Liver (tissue), 9 donors: ENCODE results near the gene METTL3. TPM values are rescaled to one million over a fixed set of nuclear protein-coding genes. Genes with fewer than 3 reads are reported as not detected.

ENCODE experiments used
- DNase-seq: peaks from one replicate; pipeline ENCODE4 v3.0.0-alpha.2; 2017; ENCODE audit warnings: low spot score
- H3K27ac ChIP-seq, 2 donors: one replicate each; pipeline ENCODE4 v1.7.0; 2013; ENCODE audit warnings: inconsistent platforms in 2 of 2, low read length in 2 of 2, control low read depth in 1 of 2, low read depth in 1 of 2, mild to moderate bottlenecking in 1 of 2
- H3K27me3 ChIP-seq, 4 donors: one replicate each; pipeline versions ENCODE4 v1.6.1 to v1.7.0; 2013; ENCODE audit warnings: low read length in 3 of 4, inconsistent platforms in 1 of 4, mild to moderate bottlenecking in 1 of 4, moderate library complexity in 1 of 4; ENCODE audit not compliant: control insufficient read depth in 4 of 4, insufficient read depth in 4 of 4
- H3K36me3 ChIP-seq, 4 donors: one replicate each; pipeline versions ENCODE4 v1.6.1 to v1.7.0; 2013; ENCODE audit warnings: low read length in 3 of 4, mild to moderate bottlenecking in 3 of 4, low read depth in 1 of 4, moderate library complexity in 1 of 4; ENCODE audit not compliant: control insufficient read depth in 4 of 4, insufficient read depth in 3 of 4
- H3K4me1 ChIP-seq, 4 donors: one replicate each; pipeline versions ENCODE4 v1.6.1 to v1.7.0; 2013; ENCODE audit warnings: low read length in 3 of 4, mild to moderate bottlenecking in 3 of 4, moderate library complexity in 1 of 4; ENCODE audit not compliant: control insufficient read depth in 4 of 4, insufficient read depth in 4 of 4
- H3K4me3 ChIP-seq, 3 donors: one replicate each; pipeline versions ENCODE4 v1.6.1 to v1.7.0; 2013; ENCODE audit warnings: low read length in 3 of 3, control low read depth in 1 of 3, low read depth in 1 of 3, mild to moderate bottlenecking in 1 of 3
- H3K9ac ChIP-seq, 2 donors: one replicate each; pipeline ENCODE4 v1.7.0; 2013; ENCODE audit warnings: low read length in 2 of 2, mild to moderate bottlenecking in 2 of 2, moderate library complexity in 2 of 2, control low read depth in 1 of 2, low read depth in 1 of 2
- H3K9me3 ChIP-seq, 4 donors: one replicate each; pipeline versions ENCODE4 v1.6.1 to v1.7.0; 2013; ENCODE audit warnings: low read length in 3 of 4; ENCODE audit not compliant: control insufficient read depth in 4 of 4
- CTCF ChIP-seq: fragments of 150-350 bp; IDR thresholded peaks from 2 replicates; pipeline ENCODE4 v1.5.1; 2017; ENCODE audit warnings: improper control_type of control experiment, low read depth, low read length; ENCODE audit not compliant: missing input control
- EGR1 ChIP-seq, 2 donors: IDR thresholded peaks; 2 replicates each; pipeline ENCODE4 v1.6.1; 2016 to 2018; ENCODE audit warnings: antibody characterized with exemption in 2 of 2, low read depth in 2 of 2
- FOXA1 ChIP-seq: IDR thresholded peaks from 2 replicates; pipeline ENCODE4 v1.6.1; 2016; ENCODE audit warnings: antibody characterized with exemption
- FOXA2 ChIP-seq: IDR thresholded peaks from 2 replicates; pipeline ENCODE4 v1.6.1; 2016; ENCODE audit warnings: antibody characterized with exemption
- GABPA ChIP-seq, 2 donors: IDR thresholded peaks in 1 of 2; conservative IDR thresholded peaks in 1 of 2; 2 replicates each; pipeline ENCODE4 v1.6.1; 2016; ENCODE audit warnings: antibody characterized with exemption in 2 of 2, mild to moderate bottlenecking in 1 of 2, moderate library complexity in 1 of 2
- HNF4A ChIP-seq, 2 donors: conservative IDR thresholded peaks; 2 replicates each; pipeline ENCODE4 v1.6.1; 2016; ENCODE audit warnings: antibody characterized with exemption in 2 of 2, mild to moderate bottlenecking in 2 of 2
- HNF4G ChIP-seq: IDR thresholded peaks from 2 replicates; pipeline ENCODE4 v1.6.1; 2016; ENCODE audit warnings: antibody characterized with exemption
- JUND ChIP-seq, 2 donors: IDR thresholded peaks; 2 replicates each; pipeline ENCODE4 v1.6.1; 2016; ENCODE audit warnings: antibody characterized with exemption in 2 of 2
- MAX ChIP-seq: IDR thresholded peaks from 2 replicates; pipeline ENCODE4 v1.6.1; 2016; ENCODE audit warnings: antibody characterized with exemption
- NR2F2 ChIP-seq: IDR thresholded peaks from 2 replicates; pipeline ENCODE4 v1.6.1; 2016; ENCODE audit warnings: antibody characterized with exemption
- REST ChIP-seq: IDR thresholded peaks from 2 replicates; pipeline ENCODE4 v1.6.1; 2016; ENCODE audit warnings: antibody characterized with exemption, mild to moderate bottlenecking
- RXRA ChIP-seq, 2 donors: IDR thresholded peaks; 2 replicates each; pipeline ENCODE4 v1.6.1; 2017 to 2018; ENCODE audit warnings: antibody characterized with exemption in 2 of 2, mild to moderate bottlenecking in 1 of 2
- SP1 ChIP-seq: IDR thresholded peaks from 2 replicates; pipeline ENCODE4 v1.6.1; 2018; ENCODE audit warnings: antibody characterized with exemption, mild to moderate bottlenecking
- TAF1 ChIP-seq: conservative IDR thresholded peaks from 2 replicates; pipeline ENCODE4 v1.6.1; 2016; ENCODE audit warnings: antibody characterized with exemption, mild to moderate bottlenecking
- YY1 ChIP-seq: IDR thresholded peaks from 2 replicates; pipeline ENCODE4 v1.6.1; 2016; ENCODE audit warnings: antibody characterized with exemption, mild to moderate bottlenecking
- ZBTB33 ChIP-seq: IDR thresholded peaks from 2 replicates; pipeline ENCODE4 v1.6.1; 2016; ENCODE audit warnings: antibody characterized with exemption
- WGBS: extraction: QIAGEN DNeasy Blood & Tissue Kit; methylation state at CpG from one replicate; pipeline ENCODE4 v1.1.7; 2013; 5-methylcytosine and 5-hydroxymethylcytosine counted together
- polyA plus RNA-seq, 2 donors: library from polyadenylated mRNA; stranded (reverse) in 1 of 2; unstranded in 1 of 2; fragments of 200-250 nt in 1 of 2; fragments of >200 nt in 1 of 2; fragmentation: Nextera tagmentation in 1 of 2; extraction: Ambion mirVana in 1 of 2; gene quantifications; one replicate each; pipeline versions ENCODE4 v1.2.1 to v1.2.3, GENCODE V29; 2013 to 2015
- total RNA-seq, 2 donors: library from RNA; depleted of rRNA; stranded (reverse); fragments of >200 nt; gene quantifications; one replicate each; pipeline ENCODE4 v1.2.3, GENCODE V29; 2014
- donor health status: healthy.
- donor health status: healthy.
- donor health status: healthy.
- donor health status: healthy.
- donor health status: healthy.

Gene METTL3
- total and polyA plus RNA-seq, 4 donors, result 10.5 to 50.8 (median 24.9) TPM

- WGBS, result 9% methylated on average over 25 of the region's 25 CpGs
- peaks cover 0 to 13% (median 2%) of the 10 kb centered on the region in 4 donors for H3K27me3 ChIP-seq
- no peak for TF ChIP-seq GABPA (IDR thresholded peaks at IDR 0.05 in 1 of 2, conservative IDR thresholded peaks at IDR 0.05 in 1 of 2)
- TF ChIP-seq JUND (IDR thresholded peaks at IDR 0.05), result no peak
- no peak for TF ChIP-seq ZBTB33
- TF ChIP-seq FOXA1, result no peak
- TF ChIP-seq MAX, result no peak
- TF ChIP-seq RXRA (IDR thresholded peaks at IDR 0.05), result no peak
- no peak for TF ChIP-seq SP1
- TF ChIP-seq FOXA2, result no peak
- TF ChIP-seq TAF1, result no peak
- TF ChIP-seq YY1, result no peak
- no peak for TF ChIP-seq CTCF
- TF ChIP-seq NR2F2, result no peak
- TF ChIP-seq REST, result no peak
- TF ChIP-seq EGR1 (IDR thresholded peaks at IDR 0.05; ENCODE audit: low read depth in 2 of 2), result no peak
- no peak for TF ChIP-seq HNF4G
- no peak for TF ChIP-seq HNF4A (conservative IDR thresholded peaks at IDR 0.05)
- no peak overlapping the region for H3K9ac ChIP-seq
- H3K36me3 ChIP-seq, result no peaks in the 10 kb centered on the region
- no peak overlapping the region for H3K4me3 ChIP-seq
- H3K27ac ChIP-seq, result no peak overlapping the region
- no peak for DNase-seq
- peaks cover 0 to 3% (median 0%) of the 10 kb centered on the region in 4 donors for H3K9me3 ChIP-seq
- peaks cover 0 to 2% (median 0%) of the 10 kb centered on the region in 4 donors for H3K4me1 ChIP-seq
Observed at GRCh38 chr14:21536418-21537089, 25.4 kb upstream of the METTL3 start.
